HPDE6-E6E7 (cell line): ENCODE measurements around the gene SLC12A8.

Experiments
- DNase-seq: peaks from one replicate; pipeline ENCODE4 v3.0.0; 2011; ENCODE audit warnings: missing footprints; ENCODE audit errors: extremely low spot score

Gene SLC12A8

GRCh38 chr3:125079675-125080045 is 132.9 kb downstream of the SLC12A8 start:
- DNase-seq = no peak

GRCh38 chr3:125078951-125079674 is 133.4 kb downstream of the SLC12A8 start:
- no peak for DNase-seq

DNA sequence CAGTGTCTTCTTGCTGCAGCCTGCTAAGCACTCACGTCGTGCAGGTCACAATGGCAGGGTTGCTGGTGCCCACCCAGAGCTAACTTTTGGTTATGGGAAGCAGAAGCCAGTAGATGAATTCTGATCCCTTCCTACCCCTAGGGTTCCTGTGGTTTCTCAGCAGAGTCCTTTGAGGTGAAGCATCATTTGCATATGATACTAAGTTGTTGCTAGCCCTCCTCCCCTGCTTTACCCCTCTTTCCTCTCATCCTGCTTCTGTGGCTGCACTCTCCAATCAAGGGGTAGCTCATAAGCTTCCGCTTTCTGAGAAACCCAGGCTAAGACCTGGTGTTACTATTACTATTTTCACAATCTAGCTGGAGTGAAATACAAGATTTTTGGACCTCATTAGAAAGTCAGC is 134.7 kb downstream of the SLC12A8 start:
- no peak for DNase-seq

- DNase-seq = no peak
Observed at GRCh38 chr3:125076464-125076863, 136.1 kb downstream of the SLC12A8 start.

GRCh38 chr3:125075738-125076137 is 136.8 kb downstream of the SLC12A8 start:
- no peak for DNase-seq

GRCh38 chr3:125073390-125073905 is 139.1 kb downstream of the SLC12A8 start:
- no peak for DNase-seq

GRCh38 chr3:125072749-125073389 is 139.7 kb downstream of the SLC12A8 start:
- no peak for DNase-seq

DNA sequence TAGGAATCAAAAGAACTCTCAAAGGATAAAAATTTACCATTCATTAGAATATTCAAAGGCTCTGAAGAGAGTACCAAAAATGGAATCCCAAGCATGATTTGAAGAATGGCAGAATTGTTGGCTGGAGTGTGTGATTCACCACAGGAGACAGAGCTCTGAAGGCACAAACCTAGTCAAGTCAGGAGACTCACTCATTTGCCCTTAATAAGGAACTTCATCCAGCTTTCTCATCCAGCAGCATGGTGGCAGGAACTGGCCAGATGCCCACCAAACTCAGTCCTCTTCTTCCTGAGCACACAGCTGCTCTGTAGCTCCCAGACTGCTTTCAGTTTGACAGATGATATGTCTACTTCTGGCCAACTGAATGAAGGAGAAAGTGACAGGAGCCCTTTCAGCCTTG is 140.2 kb downstream of the SLC12A8 start:
- no peak for DNase-seq

GRCh38 chr3:125069968-125070745 is 142.4 kb downstream of the SLC12A8 start:
- DNase-seq = no peak

DNA sequence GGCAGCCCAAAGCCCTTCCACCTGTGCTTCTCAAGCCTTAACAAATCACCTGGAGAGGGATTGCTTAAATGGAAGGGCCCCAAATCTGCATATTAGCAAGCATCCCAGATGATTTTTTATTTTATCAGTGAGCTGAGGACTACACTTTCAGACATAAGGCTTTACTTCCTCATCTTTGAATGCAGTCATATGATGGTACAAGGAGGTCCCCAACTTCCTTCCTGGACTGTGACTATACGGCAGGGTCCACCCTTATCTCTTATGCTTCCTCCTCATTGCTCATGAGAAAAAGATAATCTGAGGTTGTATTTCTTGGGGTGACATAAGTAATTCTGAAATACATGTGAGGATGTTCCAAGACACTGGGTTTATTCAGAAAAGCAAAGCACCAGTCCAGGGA is 143.1 kb downstream of the SLC12A8 start:
- no peak for DNase-seq

DNA sequence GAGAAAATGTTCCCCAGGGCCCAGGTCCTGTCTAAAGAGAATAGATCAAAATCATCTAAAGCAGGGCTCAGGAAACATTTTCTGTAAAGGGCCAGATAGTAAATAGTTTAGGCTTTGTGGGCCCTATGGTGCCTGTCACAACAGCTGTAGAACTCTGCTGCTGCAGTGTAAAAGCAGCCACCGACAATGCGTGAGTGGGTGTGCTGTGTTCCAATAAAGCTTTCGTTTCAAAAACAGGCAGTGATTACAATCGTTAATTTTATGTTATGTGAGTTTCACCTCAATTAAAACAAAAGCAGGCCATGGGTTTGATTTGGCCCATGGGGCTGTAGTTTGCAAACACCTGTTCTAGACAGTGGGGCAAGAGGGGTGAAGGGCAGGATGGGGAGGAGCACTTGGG is 144.3 kb downstream of the SLC12A8 start:
- no peak for DNase-seq

DNA sequence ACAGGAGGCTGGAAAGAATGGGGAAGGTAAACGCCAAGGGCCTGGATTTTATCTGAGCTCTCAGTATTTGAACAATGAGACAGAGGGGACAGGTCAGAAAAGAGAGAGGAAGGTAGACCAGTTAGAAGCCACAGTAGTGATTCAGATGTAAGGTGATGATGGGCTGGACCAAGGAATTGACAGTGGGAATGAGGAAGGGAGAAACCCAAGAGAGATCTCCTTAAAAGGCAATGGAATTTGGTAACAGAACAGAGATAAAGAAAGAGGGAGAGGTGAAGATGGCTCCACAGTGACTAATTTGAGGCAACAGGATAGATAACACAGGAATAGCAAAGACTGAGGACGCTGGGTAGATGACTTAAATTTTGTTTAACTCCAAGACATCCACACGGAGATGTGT is 145.3 kb downstream of the SLC12A8 start:
- no peak for DNase-seq

DNA sequence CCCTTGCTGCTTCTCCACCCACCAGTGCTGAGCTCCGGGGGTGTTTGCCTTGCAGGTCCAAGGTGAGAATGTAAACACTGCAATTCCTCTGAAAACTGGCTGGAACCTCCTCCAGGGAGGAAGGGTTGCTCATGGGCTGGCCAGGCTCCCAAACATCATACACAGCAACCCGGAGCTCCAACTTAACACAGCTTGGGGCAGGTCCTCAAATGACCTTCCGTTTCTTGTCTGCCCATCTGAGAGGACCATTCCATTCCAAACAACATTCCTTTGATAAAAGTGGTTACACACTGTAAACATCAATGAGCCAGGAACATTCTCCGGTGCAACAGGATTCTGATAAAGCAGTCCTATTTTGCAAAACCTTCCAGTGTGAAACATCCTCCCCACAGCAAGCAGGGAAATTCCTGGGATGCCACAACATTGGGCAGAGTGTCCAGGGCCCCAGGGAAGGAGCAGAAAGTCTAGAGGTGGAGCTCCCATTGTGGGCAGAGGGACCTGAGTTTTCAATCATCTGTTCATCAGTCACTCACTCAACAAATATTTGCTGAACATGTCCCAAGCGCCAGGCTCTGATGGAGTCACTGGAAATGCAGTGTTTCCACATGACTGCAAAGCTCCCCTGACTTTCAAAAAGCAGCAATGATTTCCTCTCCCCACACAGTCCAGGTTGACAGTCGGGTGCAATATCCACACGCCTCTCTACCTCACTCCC is 149.5 kb downstream of the SLC12A8 start:
- no peak for DNase-seq

DNA sequence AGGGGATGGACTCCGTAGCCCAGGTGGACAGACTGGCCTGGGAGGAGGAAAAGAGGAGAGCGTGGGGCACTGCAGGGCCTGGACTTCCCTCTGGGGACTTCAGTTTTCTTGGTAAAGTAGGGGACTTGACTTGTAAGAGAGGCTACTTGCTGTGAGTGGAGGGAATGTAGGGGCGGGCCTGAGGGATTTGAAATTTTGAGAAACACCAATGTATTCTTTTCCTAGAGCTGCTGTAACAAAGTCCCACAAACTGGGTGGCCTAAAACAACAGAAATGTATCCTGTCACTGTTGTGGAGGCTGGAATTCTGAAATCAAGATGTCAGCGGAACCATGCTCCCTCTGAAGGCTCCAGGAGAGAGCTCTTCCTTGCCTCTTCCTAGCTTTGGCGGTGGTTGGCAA is 150.9 kb downstream of the SLC12A8 start:
- no peak for DNase-seq

DNA sequence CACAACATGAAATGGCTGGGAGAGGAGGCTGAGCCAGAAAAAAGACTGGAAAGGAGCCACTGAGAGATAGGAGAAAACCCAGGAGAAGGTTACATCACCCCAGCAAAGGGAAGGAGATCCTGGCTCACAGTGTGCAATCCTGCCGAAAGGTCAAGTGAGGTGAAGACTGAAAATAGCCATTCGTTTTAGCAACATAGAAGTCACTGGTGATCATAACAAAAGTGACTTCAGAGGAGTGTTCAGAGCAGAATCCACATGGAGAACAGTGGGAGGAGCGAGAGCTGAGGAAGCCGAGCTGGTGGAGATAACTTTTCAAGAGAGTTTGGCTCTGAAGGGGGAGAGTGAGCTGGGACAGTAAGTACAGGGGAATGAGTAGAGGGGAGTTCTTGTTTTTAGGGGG is 151.4 kb downstream of the SLC12A8 start:
- no peak for DNase-seq

- DNase-seq = no peak
Observed at GRCh38 chr3:125059488-125060245, 152.9 kb downstream of the SLC12A8 start.

DNA sequence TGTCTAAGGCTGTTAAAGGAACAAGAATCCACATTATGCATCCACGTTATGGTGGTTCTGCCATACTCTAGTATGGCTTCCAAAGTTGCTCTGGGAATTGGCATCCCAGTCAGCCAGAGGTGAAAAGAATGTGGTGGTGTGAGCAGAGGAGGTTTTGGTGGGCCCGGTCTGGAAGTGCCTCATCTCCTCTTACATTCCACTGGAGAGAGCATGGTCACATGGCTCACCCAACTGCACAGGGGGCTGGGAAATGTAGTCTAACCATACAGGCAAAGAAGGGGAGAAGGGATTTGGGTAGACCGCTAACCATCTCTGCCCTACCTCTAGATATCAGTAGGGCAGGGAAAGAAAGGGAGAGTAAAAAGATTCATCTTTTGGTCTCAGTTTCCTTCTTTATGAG is 153.6 kb downstream of the SLC12A8 start:
- DNase-seq = no peak

- no peak for DNase-seq
Observed at GRCh38 chr3:125058529-125058928, 154.0 kb downstream of the SLC12A8 start.

GRCh38 chr3:125057186-125057850 is 155.2 kb downstream of the SLC12A8 start:
- no peak for DNase-seq

DNA sequence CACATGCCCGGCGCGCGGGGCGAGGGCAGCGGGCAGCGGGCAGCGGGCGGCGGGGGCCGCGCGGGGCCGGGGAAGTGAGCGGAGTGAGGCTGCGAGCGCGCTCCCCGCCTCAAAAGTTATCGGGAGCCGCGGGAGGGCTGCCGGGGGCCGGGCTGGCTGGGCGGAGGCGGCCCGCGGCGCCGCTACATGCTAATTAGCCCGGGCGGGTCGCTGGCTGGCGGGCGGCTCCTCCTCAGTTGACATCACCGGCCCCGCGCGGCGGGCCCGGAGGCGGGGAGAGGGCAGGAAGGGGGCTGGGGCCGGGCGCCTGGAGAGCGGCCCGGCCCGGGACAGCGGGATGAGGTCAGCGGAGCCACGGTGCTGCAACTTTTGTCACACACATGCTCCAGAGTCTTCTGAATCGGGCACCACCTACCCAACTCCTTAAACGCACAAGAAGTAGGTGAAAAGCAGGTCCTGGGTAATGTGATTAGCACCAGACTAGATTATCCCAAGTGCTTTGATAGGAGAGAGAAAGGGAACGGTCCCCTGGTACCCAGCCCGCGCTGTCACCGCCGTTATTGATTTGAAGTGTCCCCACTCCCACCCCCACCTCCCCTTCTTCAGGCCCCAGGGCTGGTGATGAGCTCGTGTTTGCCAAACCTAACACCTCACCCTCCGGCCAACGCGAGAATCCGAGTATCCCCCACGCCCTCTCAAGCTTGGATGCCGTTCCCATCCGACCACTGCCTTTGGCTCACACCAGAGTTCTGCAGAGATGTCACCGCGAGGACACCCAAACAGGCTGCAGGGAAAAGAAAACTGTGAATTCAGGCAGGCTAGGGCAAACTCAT is 156.4 kb downstream of the SLC12A8 start, which contains the start of gene HEG1:
Gene HEG1 (minus strand): TSS at position 85 of the 833 bp plus-strand sequence. CDS start 107 bp downstream, outside the sequence.
- DNase-seq = no peak
